Muscle layer of duodenum (tissue), 2 donors: ENCODE measurements around the gene DMBT1.

ENCODE experiments used
- H3K27ac ChIP-seq: one replicate; pipeline ENCODE4 v1.7.0; 2013; ENCODE audit warnings: mild to moderate bottlenecking, low read length
- H3K27me3 ChIP-seq: one replicate; pipeline ENCODE4 v1.7.0; 2013; ENCODE audit warnings: low read depth, mild to moderate bottlenecking, control low read depth, low read length
- H3K36me3 ChIP-seq, 2 donors: one replicate each; pipeline ENCODE4 v1.7.0; 2013; ENCODE audit warnings: low read length in 2 of 2, control low read depth in 1 of 2, mild to moderate bottlenecking in 1 of 2; ENCODE audit not compliant: insufficient read depth in 2 of 2, control insufficient read depth in 1 of 2
- H3K4me1 ChIP-seq, 2 donors: one replicate each; pipeline ENCODE4 v1.7.0; 2013; ENCODE audit warnings: low read length in 2 of 2, mild to moderate bottlenecking in 2 of 2, control low read depth in 1 of 2, moderate library complexity in 1 of 2; ENCODE audit not compliant: insufficient read depth in 2 of 2, control insufficient read depth in 1 of 2
- H3K4me3 ChIP-seq, 2 donors: one replicate each; pipeline ENCODE4 v1.7.0; 2013; ENCODE audit warnings: low read length in 2 of 2, low read depth in 1 of 2, mild to moderate bottlenecking in 1 of 2
- H3K9me3 ChIP-seq, 2 donors: one replicate each; pipeline ENCODE4 v1.7.0; 2013; ENCODE audit warnings: low read length in 2 of 2, control low read depth in 1 of 2, mild to moderate bottlenecking in 1 of 2; ENCODE audit not compliant: control insufficient read depth in 1 of 2
- donor health status: healthy.

The DMBT1 gene

DNA sequence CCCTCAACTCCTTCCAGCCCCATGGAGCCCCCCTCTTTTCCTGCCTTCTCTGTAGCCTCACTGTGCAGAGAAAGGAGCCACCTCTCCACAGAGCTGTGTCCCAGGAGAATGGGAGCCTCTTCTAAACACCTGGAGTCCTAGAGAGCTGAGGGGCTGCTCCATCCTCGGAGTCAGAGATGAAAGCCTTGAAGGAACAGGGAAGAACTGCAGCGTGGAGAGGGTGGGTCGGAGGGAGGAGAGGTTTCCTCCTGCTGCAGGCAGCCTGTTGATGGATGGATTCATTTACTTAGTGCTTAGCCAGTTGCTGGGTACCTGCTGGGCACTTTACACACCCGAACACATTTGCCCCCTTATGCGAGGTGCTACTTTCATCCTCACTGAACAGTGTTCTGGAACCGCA lies 100.1 kb downstream of the DMBT1 start:
- Histone ChIP-seq H3K4me1 (no peaks in the 10 kb centered on the region), H3K9me3 (no peaks in the 10 kb centered on the region), H3K4me3 (no peak overlapping the region), H3K27ac (no peak overlapping the region), H3K27me3 (no peaks in the 10 kb centered on the region), H3K36me3 (no peaks in the 10 kb centered on the region)

DNA sequence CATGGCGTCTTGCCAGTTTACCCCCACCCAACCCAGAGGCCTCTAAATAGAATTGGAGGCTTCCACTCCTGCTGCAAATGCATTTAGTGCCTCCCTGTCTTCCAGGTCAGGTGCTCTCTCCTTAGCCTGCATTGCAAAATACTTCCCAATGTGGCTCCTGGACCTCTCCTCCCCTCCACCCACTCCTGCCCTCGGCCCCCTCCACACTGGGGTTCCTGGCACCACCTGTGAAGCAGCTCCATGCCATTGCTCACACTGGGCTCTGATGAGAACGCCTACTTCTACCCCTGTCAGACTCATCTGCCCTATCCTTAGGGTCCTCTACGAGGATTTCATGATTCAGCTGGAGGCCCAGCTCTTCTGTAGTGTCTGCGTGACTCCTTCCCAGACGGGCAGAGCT lies 101.7 kb downstream of the DMBT1 start:
- Histone ChIP-seq H3K9me3 (no peaks in the 10 kb centered on the region), H3K4me3 (no peak overlapping the region), H3K4me1 (no peaks in the 10 kb centered on the region), H3K27ac (no peak overlapping the region), H3K36me3 (no peaks in the 10 kb centered on the region), H3K27me3 (no peaks in the 10 kb centered on the region)

- Histone ChIP-seq H3K36me3 (no peaks in the 10 kb centered on the region), H3K27me3 (no peaks in the 10 kb centered on the region), H3K4me3 (no peak overlapping the region), H3K9me3 (no peaks in the 10 kb centered on the region), H3K27ac (no peak overlapping the region), H3K4me1 (no peaks in the 10 kb centered on the region)
Measured at GRCh38 chr10:122663516-122664130, 103.1 kb downstream of the DMBT1 start.

- no peak overlapping the region for H3K27ac ChIP-seq
Measured at GRCh38 chr10:122664501-122664900, 103.9 kb downstream of the DMBT1 start.

GRCh38 chr10:122665329-122665860 lies 104.8 kb downstream of the DMBT1 start:
- no peaks in the 10 kb centered on the region for H3K27me3 ChIP-seq
- no peaks in the 10 kb centered on the region for H3K9me3 ChIP-seq
- no peaks in the 10 kb centered on the region for H3K4me1 ChIP-seq
- no peak overlapping the region for H3K27ac ChIP-seq
- no peaks in the 10 kb centered on the region for H3K36me3 ChIP-seq
- H3K4me3 ChIP-seq = no peak overlapping the region

More at GRCh38 chr10:122664501-122664900, 103.9 kb downstream of the DMBT1 start:
- Histone ChIP-seq H3K4me3 (no peak overlapping the region), H3K36me3 (no peaks in the 10 kb centered on the region), H3K27me3 (no peaks in the 10 kb centered on the region), H3K4me1 (no peaks in the 10 kb centered on the region), H3K9me3 (no peaks in the 10 kb centered on the region)

DNA sequence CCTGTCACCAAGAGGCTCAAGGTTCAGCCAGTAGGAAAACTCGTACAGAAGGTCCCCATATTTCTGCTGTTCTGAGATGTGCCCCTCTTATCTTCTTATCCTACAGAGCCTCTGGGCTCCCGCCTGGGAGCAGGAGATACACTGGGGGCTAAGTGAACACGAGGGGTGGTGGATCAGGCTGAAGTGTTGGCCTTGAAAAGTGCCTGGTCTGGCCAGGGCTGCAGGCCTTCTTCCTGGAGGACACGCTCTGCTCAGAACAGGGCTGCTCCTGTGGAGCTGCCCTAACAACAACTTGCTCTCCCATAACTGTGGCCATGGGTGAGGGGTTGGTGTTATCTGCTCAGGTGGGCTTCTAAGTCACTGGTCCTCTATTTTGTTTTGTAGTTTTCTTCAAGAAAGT lies 105.4 kb downstream of the DMBT1 start:
- H3K4me1 ChIP-seq = no peaks in the 10 kb centered on the region
- no peak overlapping the region for H3K4me3 ChIP-seq
- no peaks in the 10 kb centered on the region for H3K9me3 ChIP-seq
- H3K36me3 ChIP-seq = no peaks in the 10 kb centered on the region
- H3K27ac ChIP-seq = no peak overlapping the region
- H3K27me3 ChIP-seq = no peaks in the 10 kb centered on the region

GRCh38 chr10:122669045-122669444 lies 108.5 kb downstream of the DMBT1 start:
- Histone ChIP-seq H3K4me3 (no peak overlapping the region), H3K4me1 (no peaks in the 10 kb centered on the region), H3K36me3 (no peaks in the 10 kb centered on the region), H3K27me3 (no peaks in the 10 kb centered on the region), H3K27ac (no peak overlapping the region), H3K9me3 (no peaks in the 10 kb centered on the region)

GRCh38 chr10:122669842-122670241 lies 109.3 kb downstream of the DMBT1 start:
- no peaks in the 10 kb centered on the region for H3K9me3 ChIP-seq
- no peaks in the 10 kb centered on the region for H3K4me1 ChIP-seq
- no peak overlapping the region for H3K4me3 ChIP-seq
- no peak overlapping the region for H3K27ac ChIP-seq
- no peaks in the 10 kb centered on the region for H3K27me3 ChIP-seq
- no peaks in the 10 kb centered on the region for H3K36me3 ChIP-seq

DNA sequence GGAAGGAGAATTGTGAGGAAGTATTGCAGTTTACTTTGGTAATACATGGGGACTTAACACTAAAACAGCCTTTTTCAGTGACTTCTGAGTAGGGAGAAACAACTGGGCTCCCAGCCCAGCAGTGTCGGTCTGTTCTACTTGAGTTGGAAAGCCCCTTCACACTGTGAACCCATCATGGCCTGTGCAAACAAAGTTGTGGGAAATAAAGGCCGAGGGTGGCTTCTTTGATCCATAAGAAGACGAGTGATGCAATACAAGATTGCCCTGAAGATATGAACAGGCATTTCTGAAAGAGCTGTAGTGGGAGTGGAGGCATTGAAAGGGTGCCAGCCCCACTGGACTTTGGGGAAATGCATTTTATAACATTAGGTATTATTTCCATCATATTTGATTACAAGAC lies 110.8 kb downstream of the DMBT1 start:
- Histone ChIP-seq H3K27ac (no peak overlapping the region), H3K27me3 (no peaks in the 10 kb centered on the region), H3K36me3 (no peaks in the 10 kb centered on the region), H3K4me1 (no peaks in the 10 kb centered on the region), H3K4me3 (no peak overlapping the region), H3K9me3 (no peaks in the 10 kb centered on the region)

- no peak overlapping the region for H3K27ac ChIP-seq
- H3K27me3 ChIP-seq = no peaks in the 10 kb centered on the region
Measured at GRCh38 chr10:122672655-122673054, 112.1 kb downstream of the DMBT1 start.

DNA sequence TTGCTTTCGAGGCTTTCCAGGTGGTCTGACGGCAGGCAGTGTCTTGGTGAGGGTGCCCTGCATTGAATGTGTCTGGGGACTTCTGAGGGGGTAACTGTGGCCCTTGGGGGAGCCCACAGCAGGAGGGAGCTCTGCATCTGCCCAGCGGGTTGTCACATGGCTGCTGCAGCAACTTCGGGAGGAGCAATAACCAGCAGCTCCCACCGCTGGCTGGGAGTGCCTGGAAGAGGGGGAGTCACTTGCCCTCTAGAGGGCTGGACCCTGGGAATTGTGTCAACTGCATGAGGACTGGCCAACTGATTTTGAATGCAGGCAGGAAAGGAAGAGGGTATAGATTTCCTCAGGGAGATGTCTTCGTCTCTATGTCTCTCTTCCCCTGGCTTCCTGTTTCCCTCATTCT lies 112.7 kb downstream of the DMBT1 start:
- H3K9me3 ChIP-seq = no peaks in the 10 kb centered on the region
- no peaks in the 10 kb centered on the region for H3K27me3 ChIP-seq
- H3K4me1 ChIP-seq = no peaks in the 10 kb centered on the region
- H3K4me3 ChIP-seq = no peak overlapping the region
- no peaks in the 10 kb centered on the region for H3K36me3 ChIP-seq
- no peak overlapping the region for H3K27ac ChIP-seq

More at GRCh38 chr10:122672655-122673054, 112.1 kb downstream of the DMBT1 start:
- H3K4me1 ChIP-seq = no peaks in the 10 kb centered on the region
- no peaks in the 10 kb centered on the region for H3K36me3 ChIP-seq
- no peaks in the 10 kb centered on the region for H3K9me3 ChIP-seq
- H3K4me3 ChIP-seq = no peak overlapping the region

GRCh38 chr10:122673731-122674130 lies 113.2 kb downstream of the DMBT1 start:
- no peaks in the 10 kb centered on the region for H3K27me3 ChIP-seq
- H3K4me3 ChIP-seq = no peak overlapping the region

More at GRCh38 chr10:122673731-122674130, 113.2 kb downstream of the DMBT1 start:
- no peaks in the 10 kb centered on the region for H3K4me1 ChIP-seq
- H3K9me3 ChIP-seq = no peaks in the 10 kb centered on the region
- no peaks in the 10 kb centered on the region for H3K36me3 ChIP-seq
- no peak overlapping the region for H3K27ac ChIP-seq
